Osteoblast (primary cell): Measurements from ENCODE around the gene MFN1. TPM values are rescaled to one million over a fixed set of nuclear protein-coding genes. Genes with fewer than 3 reads are reported as not detected.

Experiments used
- DNase-seq: peaks from one replicate; pipeline ENCODE4 v3.0.0; 2011; ENCODE audit warnings: low spot score, mixed read lengths; ENCODE audit not compliant: insufficient read length; ENCODE audit errors: missing footprints
- H2AFZ ChIP-seq: 2 replicates; pipeline ENCODE4 v1.6.0; 2011; ENCODE audit warnings: mild to moderate bottlenecking, low read length
- H3K27ac ChIP-seq: 2 replicates; pipeline ENCODE4 v1.5.1; 2011; ENCODE audit warnings: mild to moderate bottlenecking, low read depth, low read length, moderate library complexity
- H3K27me3 ChIP-seq: 2 replicates; pipeline ENCODE4 v1.6.0; 2012; ENCODE audit warnings: mild to moderate bottlenecking, control low read depth, inconsistent platforms, low read length, moderate library complexity; ENCODE audit not compliant: insufficient read depth
- H3K36me3 ChIP-seq: 2 replicates; pipeline ENCODE4 v1.5.1; 2011; ENCODE audit warnings: mild to moderate bottlenecking, low read length, control low read depth, moderate library complexity; ENCODE audit not compliant: insufficient read depth
- H3K4me1 ChIP-seq: 2 replicates; pipeline ENCODE4 v1.5.1; 2011; ENCODE audit warnings: mild to moderate bottlenecking, low read length, control low read depth, moderate library complexity; ENCODE audit not compliant: insufficient read depth
- H3K4me2 ChIP-seq: 2 replicates; pipeline ENCODE4 v1.6.0; 2011; ENCODE audit warnings: mild to moderate bottlenecking, low read length; ENCODE audit not compliant: insufficient read depth
- H3K4me3 ChIP-seq: fragments of 200-600 bp; sonication (generic); 3 replicates; pipeline ENCODE4 v1.5.1; 2012; ENCODE audit warnings: mild to moderate bottlenecking, low read length, inconsistent platforms; ENCODE audit not compliant: insufficient read depth
- H3K79me2 ChIP-seq: 2 replicates; pipeline ENCODE4 v1.6.0; 2012; ENCODE audit warnings: mild to moderate bottlenecking, low read length, control low read depth, inconsistent platforms; ENCODE audit not compliant: insufficient read depth
- H3K9me3 ChIP-seq: 2 replicates; pipeline ENCODE4 v1.5.1; 2011; ENCODE audit warnings: low read depth, low read length, control low read depth
- H4K20me1 ChIP-seq: 2 replicates; pipeline ENCODE4 v1.6.0; 2012; ENCODE audit warnings: mild to moderate bottlenecking, low read length, control low read depth; ENCODE audit not compliant: insufficient read depth
- CTCF ChIP-seq: IDR thresholded peaks from 2 replicates; pipeline ENCODE4 v1.5.1; 2011; ENCODE audit warnings: mild to moderate bottlenecking, low read depth, low read length, moderate library complexity; ENCODE audit errors: extremely low read depth
- total RNA-seq: library from RNA; depleted of rRNA; stranded (reverse); fragments of >200 nt; gene quantifications from 2 replicates; pipeline ENCODE4 v1.2.3, GENCODE V29; 2012

Gene MFN1
- total RNA-seq, 1 donor: 56.8 TPM

- no peak for TF ChIP-seq CTCF
- Histone ChIP-seq H3K4me2 (peak overlapping the region; percentile 87), H3K36me3 (peaks cover 24% of the 10 kb centered on the region), H3K9me3 (no peaks in the 10 kb centered on the region), H2AFZ (peak overlapping the region; percentile 99), H4K20me1 (no peaks in the 10 kb centered on the region), H3K79me2 (peaks cover 37% of the 10 kb centered on the region), H3K27me3 (no peaks in the 10 kb centered on the region), H3K4me3 (peak overlapping the region; percentile 99), H3K4me1 (peaks cover 16% of the 10 kb centered on the region), H3K27ac (peak overlapping the region; percentile 72)
- DNase-seq: peak; percentile 31
Observed at GRCh38 chr3:179348325-179349013, 960 bp downstream of the MFN1 start.

- H3K4me2 ChIP-seq: no peak overlapping the region
- H3K27ac ChIP-seq: no peak overlapping the region
- H3K4me3 ChIP-seq: no peak overlapping the region
- H3K9me3 ChIP-seq: no peaks in the 10 kb centered on the region
- no peak for TF ChIP-seq CTCF
- no peak overlapping the region for H2AFZ ChIP-seq
- H4K20me1 ChIP-seq: no peaks in the 10 kb centered on the region
- peaks cover 39% of the 10 kb centered on the region for H3K36me3 ChIP-seq
- H3K79me2 ChIP-seq: peaks cover 25% of the 10 kb centered on the region
- H3K27me3 ChIP-seq: no peaks in the 10 kb centered on the region
- no peak for DNase-seq
- no peaks in the 10 kb centered on the region for H3K4me1 ChIP-seq
Observed at GRCh38 chr3:179355996-179356395, 8.5 kb downstream of the MFN1 start.

- DNase-seq: no peak
- H2AFZ ChIP-seq: no peak overlapping the region
- H3K27ac ChIP-seq: no peak overlapping the region
- no peaks in the 10 kb centered on the region for H3K79me2 ChIP-seq
- no peaks in the 10 kb centered on the region for H3K4me1 ChIP-seq
- no peak for TF ChIP-seq CTCF
- H3K4me2 ChIP-seq: no peak overlapping the region
- H4K20me1 ChIP-seq: no peaks in the 10 kb centered on the region
- H3K36me3 ChIP-seq: peaks cover 54% of the 10 kb centered on the region
- no peaks in the 10 kb centered on the region for H3K27me3 ChIP-seq
- H3K4me3 ChIP-seq: no peak overlapping the region
- H3K9me3 ChIP-seq: no peaks in the 10 kb centered on the region
Observed at GRCh38 chr3:179363332-179363731, 15.8 kb downstream of the MFN1 start.

GRCh38 chr3:179369621-179370020, 22.1 kb downstream of the MFN1 start:
- Histone ChIP-seq H3K9me3 (no peaks in the 10 kb centered on the region), H2AFZ (no peak overlapping the region), H4K20me1 (no peaks in the 10 kb centered on the region), H3K4me1 (no peaks in the 10 kb centered on the region), H3K79me2 (no peaks in the 10 kb centered on the region), H3K27ac (no peak overlapping the region), H3K36me3 (peaks cover 34% of the 10 kb centered on the region), H3K4me2 (no peak overlapping the region), H3K27me3 (no peaks in the 10 kb centered on the region), H3K4me3 (no peak overlapping the region)
- TF ChIP-seq CTCF: no peak
- peak; percentile 61 for DNase-seq
